Body of pancreas (tissue), 4 donors: ENCODE results near the gene CREB3L1. TPM values are rescaled to one million over a fixed set of nuclear protein-coding genes. Genes with fewer than 3 reads are reported as not detected.

Experiments used
- ATAC-seq: fragments of 150-250 bp; one replicate; pipeline ENCODE4 v1.9.1; 2016
- DNase-seq, 4 donors: peaks; one replicate each; pipeline ENCODE4 v3.0.0-alpha.2; 2019
- H3K27ac ChIP-seq, 4 donors: fragments of 200-600 bp; sonication (generic); 1 replicate in 3 of 4; 2 replicates in 1 of 4; pipeline versions ENCODE4 v1.5.1 to v1.6.1; 2016 to 2019; ENCODE audit warnings: mild to moderate bottlenecking in 1 of 4, mixed read lengths in 1 of 4, moderate library complexity in 1 of 4
- H3K27me3 ChIP-seq, 2 donors: fragments of 200-600 bp; sonication (generic); one replicate each; pipeline ENCODE4 v1.6.0; 2016; ENCODE audit warnings: mild to moderate bottlenecking in 1 of 2
- H3K36me3 ChIP-seq, 2 donors: fragments of 200-600 bp; sonication (generic); replicated peaks in 1 of 2; 2 replicates each; pipeline ENCODE4 v1.5.1; 2016; ENCODE audit warnings: low read depth in 2 of 2; ENCODE audit not compliant: insufficient read depth in 1 of 2
- H3K4me1 ChIP-seq: fragments of 200-600 bp; sonication (generic); one replicate; pipeline ENCODE4 v1.6.0; 2016
- H3K4me3 ChIP-seq, 2 donors: fragments of 200-600 bp; sonication (generic); 1 replicate in 1 of 2; 2 replicates in 1 of 2; pipeline ENCODE4 v1.5.1; 2016 to 2019
- H3K9me3 ChIP-seq, 3 donors: fragments of 200-600 bp; sonication (generic); 1 replicate in 2 of 3; 2 replicates in 1 of 3; pipeline ENCODE4 v1.5.1; 2016
- CTCF ChIP-seq, 7 experiments: fragments of 450-650 bp in 4 of 7; fragments of 200-600 bp in 3 of 7; sonication (generic) in 3 of 7; IDR thresholded peaks; one replicate each; pipeline ENCODE4 v1.5.1; 2016 to 2019; ENCODE audit warnings: antibody characterized with exemption in 7 of 7
- POLR2A ChIP-seq, 3 donors: fragments of 450-650 bp; IDR thresholded peaks; one replicate each; pipeline ENCODE4 v1.6.1; 2016; ENCODE audit warnings: antibody characterized with exemption in 3 of 3, mild to moderate bottlenecking in 2 of 3
- WGBS, 2 donors: methylation state at CpG; one replicate each; pipeline ENCODE4 v1.1.5; 2017; 5-methylcytosine and 5-hydroxymethylcytosine counted together
- intact Hi-C: fragments of 100-400 bp; cut with DNase I; formaldehyde crosslinking; loops from one replicate; pipeline ENCODE4 v1.15.1; 2023
- total RNA-seq, 2 donors: library from RNA; depleted of rRNA; stranded (reverse); fragments of >200 nt; gene quantifications; one replicate each; pipeline ENCODE4 v1.1.0, GENCODE V29; 2016

The CREB3L1 gene
- total RNA-seq, 2 donors from 2014 or later, result 20.8 to 22.7 TPM

GRCh38 chr11:46346886-46347636, 69.6 kb downstream of the CREB3L1 start, which contains the start of gene DGKZ:
TSS of gene DGKZ (plus strand) at chr11:46347463. CDS start at chr11:46347660, 197 bp downstream.
- peaks cover 57% of the 10 kb centered on the region for H3K4me1 ChIP-seq
- H3K27ac ChIP-seq, result peak within 1 kb of the TSS; percentile 28 to 79 (median 72)
- H3K36me3 ChIP-seq, result no peaks in the 10 kb centered on the region
- intact Hi-C loops, result no loop called here
- DNase-seq (peak; percentile 88 to 92 (median 91)), ATAC-seq (peak; percentile 89)
- no peaks in the 10 kb centered on the region for H3K9me3 ChIP-seq
- H3K27me3 ChIP-seq, result no peaks in the 10 kb centered on the region
- WGBS, 2 donors, result 9 to 33% methylated on average over 16 to 59 of the region's 80 CpGs
- peak within 1 kb of the TSS; percentile 52 to 64 for H3K4me3 ChIP-seq
- TF ChIP-seq POLR2A (IDR thresholded peaks at IDR 0.05) (peak in 2 of 3 donors; percentile 13 to 50), CTCF (IDR thresholded peaks at IDR 0.05) (peak; percentile 37 to 100 (median 96))

- Histone ChIP-seq H3K4me1 (peaks cover 64% of the 10 kb centered on the region), H3K27me3 (no peaks in the 10 kb centered on the region), H3K27ac (peak overlapping the region; percentile 28 to 79 (median 72)), H3K4me3 (peak overlapping the region; percentile 52 to 64), H3K36me3 (no peaks in the 10 kb centered on the region), H3K9me3 (no peaks in the 10 kb centered on the region)
- WGBS, 2 donors, result 0 to 9% methylated on average over 1 to 62 of the region's 63 CpGs
- no peak for TF ChIP-seq CTCF (IDR thresholded peaks at IDR 0.05)
- peak in 1 of 3 donors; percentile 14 for TF ChIP-seq POLR2A (IDR thresholded peaks at IDR 0.05)
- peak; percentile 36 to 52 (median 46) for DNase-seq
- intact Hi-C loops, result no loop called here
- peak; percentile 0 for ATAC-seq
These were observed 70.3 kb downstream of the CREB3L1 start for GRCh38 chr11:46347637-46348311.

- peak overlapping the region; percentile 52 to 64 for H3K4me3 ChIP-seq
- TF ChIP-seq CTCF (IDR thresholded peaks at IDR 0.05) (no peak), POLR2A (IDR thresholded peaks at IDR 0.05) (no peak)
- WGBS, 2 donors, result 24 to 27% methylated on average over 13 to 18 of the region's 18 CpGs
- DNase-seq (peak; percentile 39 to 66 (median 57)), ATAC-seq (no peak)
- no peaks in the 10 kb centered on the region for H3K27me3 ChIP-seq
- intact Hi-C loops, result no loop called here
- H3K36me3 ChIP-seq, result no peaks in the 10 kb centered on the region
- peak overlapping the region; percentile 28 to 79 (median 72) for H3K27ac ChIP-seq
- no peaks in the 10 kb centered on the region for H3K9me3 ChIP-seq
- H3K4me1 ChIP-seq, result peaks cover 65% of the 10 kb centered on the region
These were observed 71.3 kb downstream of the CREB3L1 start for GRCh38 chr11:46348566-46349401.

GRCh38 chr11:46350695-46351094, 73.2 kb downstream of the CREB3L1 start:
- H3K4me1 ChIP-seq, result peaks cover 67% of the 10 kb centered on the region
- H3K27me3 ChIP-seq, result no peaks in the 10 kb centered on the region
- intact Hi-C loops, result no loop called here
- WGBS, 2 donors, result 39 to 53% methylated on average over 3 of the region's 3 CpGs
- DNase-seq, result no peak
- TF ChIP-seq CTCF (IDR thresholded peaks at IDR 0.05) (no peak), POLR2A (IDR thresholded peaks at IDR 0.05) (no peak)
- H3K27ac ChIP-seq, result peak overlapping the region; percentile 66 to 84 (median 76)
- H3K4me3 ChIP-seq, result no peak overlapping the region
- no peaks in the 10 kb centered on the region for H3K9me3 ChIP-seq
- no peaks in the 10 kb centered on the region for H3K36me3 ChIP-seq
- ATAC-seq, result no peak
